H1 (cell line): ENCODE data around the gene RAP2A. TPM values are rescaled to one million over a fixed set of nuclear protein-coding genes. Genes with fewer than 3 reads are reported as not detected.

Experiments
- BCL11A ChIP-seq, 2 experiments: IDR thresholded peaks; one replicate each; pipeline ENCODE4 v1.6.1; 2011; ENCODE audit warnings: low read depth in 2 of 2, low read length in 2 of 2, mild to moderate bottlenecking in 2 of 2
- BRCA1 ChIP-seq: IDR thresholded peaks from 2 replicates; pipeline ENCODE4 v1.6.1; 2012; ENCODE audit warnings: low read depth, low read length, improper control_type of control experiment
- TAF1 ChIP-seq: IDR thresholded peaks from 2 replicates; pipeline ENCODE4 v1.6.1; 2011; ENCODE audit warnings: mild to moderate bottlenecking, low read depth, low read length
- TBP ChIP-seq: IDR thresholded peaks from 2 replicates; pipeline ENCODE4 v1.6.1; 2011; ENCODE audit warnings: low read depth, low read length, improper control_type of control experiment
- polyA plus RNA-seq, 7 experiments: library from polyadenylated mRNA; depleted of rRNA in 3 of 7; stranded (reverse) in 5 of 7; unstranded in 2 of 7; fragments of >200 nt in 5 of 7; fragments of 200-250 nt in 2 of 7; gene quantifications; 1 replicate in 5 of 7; 2 replicates in 1 of 7; 4 replicates in 1 of 7; pipeline versions ENCODE4 v1.2.1 to v1.2.3, GENCODE V29; 2011 to 2013; ENCODE audit warnings: missing spikeins in 2 of 7, mixed read lengths in 2 of 7
- total RNA-seq: library from RNA; stranded (reverse); fragmentation: NEBNext Ultra II Directional; extraction: Animal tissue kit (Norgen Biotek cat#: 25700); gene quantifications from 2 replicates; pipeline ENCODE4 v1.2.1, GENCODE V29; 2021

RAP2A gene
- total and polyA plus RNA-seq, 2 of the 8 experiments (the other 6 are each of a cell fraction or from before 2014, with no cell fraction given), result 8.4 to 43.4 TPM

GRCh38 chr13:97388373-97388772 is 45.6 kb upstream of the RAP2A start (continued):
- TF ChIP-seq BCL11A (IDR thresholded peaks at IDR 0.05; ENCODE audit: low read depth in 2 of 2, low read length in 2 of 2) (no peak), BRCA1 (no peak), TBP (no peak), TAF1 (no peak)
